Stimulated activated CD4-positive, alpha-beta T cell treated with anti-CD3 and anti-CD28 coated beads, Interleukin-15, amount 100 ng/mL, for 48 hours (primary cell): ENCODE results near the gene ZFPL1.
"Not testable (repeated sequence)": the region's sequence is repeated elsewhere in the genome, so short reads cannot be mapped to it uniquely, and the experiment has no call there.

ENCODE experiments used
- DNase-seq, 2 donors: peaks; one replicate each; pipeline ENCODE4 v3.0.0-alpha.2; 2020; ENCODE audit warnings: low read depth in 2 of 2

The ZFPL1 gene

GRCh38 chr11:65113839-65114238, 29.8 kb downstream of the ZFPL1 start:
- DNase-seq, result no peak

GRCh38 chr11:65114538-65115171, 30.6 kb downstream of the ZFPL1 start:
- DNase-seq, result no peak

GRCh38 chr11:65115361-65116082, 31.5 kb downstream of the ZFPL1 start:
- no peak for DNase-seq

GRCh38 chr11:65116370-65117205, 32.6 kb downstream of the ZFPL1 start:
- peak; percentile 63 to 64 for DNase-seq

- DNase-seq, result peak; percentile 100
These were observed 33.4 kb downstream of the ZFPL1 start, which contains the start of gene ZNHIT2 for GRCh38 chr11:65117206-65118096. ZNHIT2 (minus strand) TSS chr11:65117701; CDS start chr11:65117653, 48 bp downstream.

- no peak for DNase-seq
These were observed 34.2 kb downstream of the ZFPL1 start for GRCh38 chr11:65118097-65118837.

- DNase-seq, result not testable (repeated sequence)
These were observed 35.1 kb downstream of the ZFPL1 start for GRCh38 chr11:65118891-65119669.

GRCh38 chr11:65119670-65119995, 35.6 kb downstream of the ZFPL1 start:
- DNase-seq, result no peak

GRCh38 chr11:65120831-65121230, 36.8 kb downstream of the ZFPL1 start:
- DNase-seq, result no peak

- DNase-seq, result no peak
These were observed 37.4 kb downstream of the ZFPL1 start for GRCh38 chr11:65121447-65121864.

GRCh38 chr11:65121865-65122696, 38.1 kb downstream of the ZFPL1 start, which contains the start of the genes FAU and MRPL49:
FAU (minus strand) TSS chr11:65122134; CDS start chr11:65121813, 321 bp downstream.
MRPL49 (plus strand) TSS chr11:65122321; CDS start chr11:65122347, 26 bp downstream.
- peak; percentile 98 to 99 for DNase-seq

GRCh38 chr11:65124480-65125196, 40.6 kb downstream of the ZFPL1 start:
- DNase-seq, result no peak

- DNase-seq, result no peak
These were observed 41.4 kb downstream of the ZFPL1 start for GRCh38 chr11:65125197-65126056.

GRCh38 chr11:65126624-65127274, 42.7 kb downstream of the ZFPL1 start:
- DNase-seq, result no peak

- DNase-seq, result no peak
These were observed 43.6 kb downstream of the ZFPL1 start for GRCh38 chr11:65127473-65128181.
